ENCODE results near the gene DOCK1. TPM values are rescaled to one million over a fixed set of nuclear protein-coding genes. Genes with fewer than 3 reads are reported as not detected.

The DOCK1 gene
- polyA plus RNA-seq, 1 experiment: 37.9 TPM

GRCh38 chr10:127252818-127253217 lies 347.6 kb downstream of the DOCK1 start:
- no peak overlapping the region for H3K27ac ChIP-seq (ENCODE audit: low read depth, low read length)
- no peak for TF ChIP-seq CTCF (IDR thresholded peaks at IDR 0.05; ENCODE audit: low read depth, low read length)
- H3K27me3 ChIP-seq (ENCODE audit: control insufficient read depth, insufficient read depth, low read length): no peaks in the 10 kb centered on the region
- no peak overlapping the region for H3K4me3 ChIP-seq (ENCODE audit: low read depth, low read length)
- POLR2A ChIA-PET: no interaction called here
- H3K9me3 ChIP-seq (ENCODE audit: control insufficient read depth, insufficient read depth, low read length): no peaks in the 10 kb centered on the region
- CTCF ChIA-PET: interaction anchor here (0.9 kb wide), 1 partner anchor 9 kb away, joined by 3 read pairs; no protein-coding TSS in a partner anchor
- DNase-seq (ENCODE audit: low read depth, low spot score): no peak

GRCh38 chr10:127254276-127254675 lies 349.0 kb downstream of the DOCK1 start:
- Histone ChIP-seq H3K27me3 (ENCODE audit: control insufficient read depth, insufficient read depth, low read length) (no peaks in the 10 kb centered on the region), H3K9me3 (ENCODE audit: control insufficient read depth, insufficient read depth, low read length) (no peaks in the 10 kb centered on the region), H3K27ac (ENCODE audit: low read depth, low read length) (no peak overlapping the region), H3K4me3 (ENCODE audit: low read depth, low read length) (no peak overlapping the region)
- ChIA-PET CTCF (no interaction called here), POLR2A (no interaction called here)
- no peak for DNase-seq (ENCODE audit: low read depth, low spot score)
- TF ChIP-seq CTCF (IDR thresholded peaks at IDR 0.05; ENCODE audit: low read depth, low read length): no peak

- ChIA-PET CTCF (interaction anchor here (1.5 to 2.5 kb wide), 2 partner anchors 14 to 320 kb away, joined by 3 to 9 read pairs; no protein-coding TSS in a partner anchor), POLR2A (no interaction called here)
- no peak for TF ChIP-seq CTCF (IDR thresholded peaks at IDR 0.05; ENCODE audit: low read depth, low read length)
- peaks cover 3% of the 10 kb centered on the region for H3K9me3 ChIP-seq (ENCODE audit: control insufficient read depth, insufficient read depth, low read length)
- no peak overlapping the region for H3K27ac ChIP-seq (ENCODE audit: low read depth, low read length)
- DNase-seq (ENCODE audit: low read depth, low spot score): no peak
- H3K27me3 ChIP-seq (ENCODE audit: control insufficient read depth, insufficient read depth, low read length): no peaks in the 10 kb centered on the region
- no peak overlapping the region for H3K4me3 ChIP-seq (ENCODE audit: low read depth, low read length)
These were observed 352.2 kb downstream of the DOCK1 start for GRCh38 chr10:127257395-127257794.

GRCh38 chr10:127259347-127259746 lies 354.1 kb downstream of the DOCK1 start:
- no peak for DNase-seq (ENCODE audit: low read depth, low spot score)
- ChIA-PET POLR2A (no interaction called here), CTCF (no interaction called here)
- no peak for TF ChIP-seq CTCF (IDR thresholded peaks at IDR 0.05; ENCODE audit: low read depth, low read length)
- no peaks in the 10 kb centered on the region for H3K27me3 ChIP-seq (ENCODE audit: control insufficient read depth, insufficient read depth, low read length)
- H3K4me3 ChIP-seq (ENCODE audit: low read depth, low read length): no peak overlapping the region
- H3K9me3 ChIP-seq (ENCODE audit: control insufficient read depth, insufficient read depth, low read length): peaks cover 3% of the 10 kb centered on the region
- H3K27ac ChIP-seq (ENCODE audit: low read depth, low read length): no peak overlapping the region

GRCh38 chr10:127262606-127263005 lies 357.4 kb downstream of the DOCK1 start:
- Histone ChIP-seq H3K27me3 (ENCODE audit: control insufficient read depth, insufficient read depth, low read length) (no peaks in the 10 kb centered on the region), H3K9me3 (ENCODE audit: control insufficient read depth, insufficient read depth, low read length) (peaks cover 3% of the 10 kb centered on the region), H3K4me3 (ENCODE audit: low read depth, low read length) (no peak overlapping the region), H3K27ac (ENCODE audit: low read depth, low read length) (no peak overlapping the region)
- ChIA-PET CTCF (no interaction called here), POLR2A (no interaction called here)
- DNase-seq (ENCODE audit: low read depth, low spot score): no peak
- no peak for TF ChIP-seq CTCF (IDR thresholded peaks at IDR 0.05; ENCODE audit: low read depth, low read length)

Data from AG04450 (cell line).